ENCODE data around the gene PARD6B.
"Not testable (repeated sequence)": the region's sequence is repeated elsewhere in the genome, so short reads cannot be mapped to it uniquely, and the experiment has no call there.

The PARD6B gene

GRCh38 chr20:50731055-50731929, at the start of gene PARD6B:
Gene PARD6B, plus strand, starts transcription at chr20:50731580. Its CDS starts 207 bp downstream, at chr20:50731787.
- peak; percentile 94 for DNase-seq

GRCh38 chr20:50682065-50682464, 49.3 kb upstream of the PARD6B start:
- DNase-seq: no peak

GRCh38 chr20:50682947-50683530, 48.3 kb upstream of the PARD6B start:
- DNase-seq: no peak

GRCh38 chr20:50683570-50683969, 47.8 kb upstream of the PARD6B start:
- no peak for DNase-seq

GRCh38 chr20:50686821-50687220, 44.6 kb upstream of the PARD6B start:
- no peak for DNase-seq

- DNase-seq: no peak
Observed at GRCh38 chr20:50688256-50688975, 43.0 kb upstream of the PARD6B start.

- peak; percentile 41 for DNase-seq
Observed at GRCh38 chr20:50689864-50690649, 41.3 kb upstream of the PARD6B start.

- no peak for DNase-seq
Observed at GRCh38 chr20:50690650-50691572, 40.5 kb upstream of the PARD6B start, which contains the start of gene RIPOR3. Gene RIPOR3, minus strand, starts transcription at chr20:50691542. Its CDS starts 414 bp downstream, at chr20:50691128.

GRCh38 chr20:50691573-50692551, 39.5 kb upstream of the PARD6B start:
- peak; percentile 70 for DNase-seq

GRCh38 chr20:50692552-50692933, 38.8 kb upstream of the PARD6B start:
- no peak for DNase-seq

- DNase-seq: no peak
Observed at GRCh38 chr20:50693001-50693400, 38.4 kb upstream of the PARD6B start.

GRCh38 chr20:50694379-50695134, 36.8 kb upstream of the PARD6B start:
- DNase-seq: no peak

GRCh38 chr20:50695135-50695872, 36.1 kb upstream of the PARD6B start:
- no peak for DNase-seq

- not testable (repeated sequence) for DNase-seq
Observed at GRCh38 chr20:50698255-50698654, 33.1 kb upstream of the PARD6B start.

GRCh38 chr20:50699688-50700087, 31.7 kb upstream of the PARD6B start:
- DNase-seq: no peak

- DNase-seq: peak; percentile 49
Observed at GRCh38 chr20:50701041-50701963, 30.1 kb upstream of the PARD6B start.

GRCh38 chr20:50703651-50704438, 27.5 kb upstream of the PARD6B start:
- DNase-seq: not testable (repeated sequence)

Measured in fibroblast of skin of right quadriceps (primary cell).